Neural progenitor cell (in vitro differentiated cells): Measurements from ENCODE around the gene TMEM119.

Source experiments
- EZH2 ChIP-seq: fragments of 200-600 bp; sonication (generic); IDR thresholded peaks from 2 replicates; pipeline ENCODE4 v1.6.1; 2017; ENCODE audit warnings: antibody characterized with exemption, mild to moderate bottlenecking, moderate library complexity
- TF ChIP-seq, protein P1 (sequence below): fragments of 200-600 bp; sonication (generic); IDR thresholded peaks from 2 replicates; pipeline ENCODE4 v1.5.1; 2017; ENCODE audit warnings: antibody characterized with exemption, mild to moderate bottlenecking

DNA sequence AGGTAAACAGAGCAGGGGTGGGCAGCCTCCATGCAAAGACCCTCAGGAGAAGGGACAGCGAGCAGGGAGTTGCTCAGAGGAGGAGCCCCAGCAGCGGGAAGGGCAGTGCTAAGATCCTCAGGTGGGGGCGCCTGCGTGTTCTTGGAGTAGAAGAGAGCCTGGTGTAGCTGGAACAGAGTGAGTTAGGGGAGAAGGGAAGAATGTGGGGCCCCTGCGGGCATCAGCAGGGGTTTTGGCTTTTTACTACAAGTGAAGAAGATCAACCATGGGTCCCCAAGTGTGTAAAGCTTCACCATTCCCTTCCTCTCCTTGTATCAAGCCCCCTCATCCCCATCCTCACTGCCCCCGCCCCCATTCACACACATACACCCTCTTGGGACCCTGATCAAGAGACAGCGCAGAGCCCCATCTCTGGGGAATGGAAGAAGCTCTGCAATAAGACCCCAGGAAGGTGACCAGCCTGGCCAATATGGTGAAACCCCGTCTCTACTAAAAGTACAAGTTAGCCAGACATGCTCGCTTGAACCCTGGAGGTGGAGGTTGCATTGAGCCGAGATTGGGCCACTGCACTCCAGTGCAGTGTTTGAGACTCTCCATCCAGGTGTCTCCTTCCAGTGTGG, 10.2 kb upstream of the TMEM119 start:
- TF ChIP-seq, protein P1, sequence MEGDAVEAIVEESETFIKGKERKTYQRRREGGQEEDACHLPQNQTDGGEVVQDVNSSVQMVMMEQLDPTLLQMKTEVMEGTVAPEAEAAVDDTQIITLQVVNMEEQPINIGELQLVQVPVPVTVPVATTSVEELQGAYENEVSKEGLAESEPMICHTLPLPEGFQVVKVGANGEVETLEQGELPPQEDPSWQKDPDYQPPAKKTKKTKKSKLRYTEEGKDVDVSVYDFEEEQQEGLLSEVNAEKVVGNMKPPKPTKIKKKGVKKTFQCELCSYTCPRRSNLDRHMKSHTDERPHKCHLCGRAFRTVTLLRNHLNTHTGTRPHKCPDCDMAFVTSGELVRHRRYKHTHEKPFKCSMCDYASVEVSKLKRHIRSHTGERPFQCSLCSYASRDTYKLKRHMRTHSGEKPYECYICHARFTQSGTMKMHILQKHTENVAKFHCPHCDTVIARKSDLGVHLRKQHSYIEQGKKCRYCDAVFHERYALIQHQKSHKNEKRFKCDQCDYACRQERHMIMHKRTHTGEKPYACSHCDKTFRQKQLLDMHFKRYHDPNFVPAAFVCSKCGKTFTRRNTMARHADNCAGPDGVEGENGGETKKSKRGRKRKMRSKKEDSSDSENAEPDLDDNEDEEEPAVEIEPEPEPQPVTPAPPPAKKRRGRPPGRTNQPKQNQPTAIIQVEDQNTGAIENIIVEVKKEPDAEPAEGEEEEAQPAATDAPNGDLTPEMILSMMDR, result no peak
- no peak for TF ChIP-seq EZH2
